HepG2 (cell line): ENCODE results near the gene NXT1. TPM values are rescaled to one million over a fixed set of nuclear protein-coding genes. Genes with fewer than 3 reads are reported as not detected.
A peak's percentile ranks its signal among the peaks of the same experiment; 100 is the strongest.

Source experiments
- ATAC-seq: fragments of 200-7000 bp; cut with Tn5 transposase; 3 replicates; pipeline ENCODE4 v1.9.1; 2020; ENCODE audit warnings: mild to moderate bottlenecking, moderate library complexity
- BruUV-seq: library from RNA; stranded (reverse); fragments of 400-500 nt; replicated peaks from 2 replicates; lab custom pipeline; 2021; lab: Mats Ljungman, UMichigan
- CTCF ChIA-PET: fragments of 300-600 bp; formaldehyde crosslinking; extraction: SDS; loops from one replicate; lab custom pipeline; 2021; ENCODE audit warnings: low total read pairs, inconsistent platforms, low intra/inter-chr PET ratio; lab: Yijun Ruan, JAX
- POLR2A ChIA-PET: fragments of 350-600 bp; sonication (Branson Sonifier 250); formaldehyde crosslinking; loops from one replicate; lab custom pipeline; 2020; ENCODE audit warnings: antibody characterized with exemption, inconsistent platforms; lab: Yijun Ruan, JAX
- DNase-seq: peaks from one replicate; pipeline ENCODE4 v3.0.0-alpha.2; 2015; ENCODE audit warnings: low spot score
- FAIRE-seq: peaks from 3 replicates; lab custom pipeline; 2011; peaks lifted over from hg19 to GRCh38; lab: Jason Lieb, UNC
- H2AFZ ChIP-seq: one replicate; pipeline ENCODE4 v1.6.1; 2011; ENCODE audit warnings: low read length, inconsistent platforms
- H3K27ac ChIP-seq: fragments of 300-600 bp; 3 replicates; pipeline ENCODE4 v1.8.0; 2011; ENCODE audit warnings: mixed run types, mild to moderate bottlenecking, mixed read lengths, low read length, inconsistent platforms; ENCODE audit not compliant: insufficient read depth; ENCODE audit errors: extremely low read length
- H3K27me3 ChIP-seq, 2 experiments: fragments of 200-600 bp in 1 of 2; 2 replicates in 1 of 2; 3 replicates in 1 of 2; pipeline versions ENCODE4 v1.6.0 to v1.8.0; 2011; ENCODE audit warnings: low read length in 2 of 2, mild to moderate bottlenecking in 2 of 2, moderate library complexity in 2 of 2, inconsistent platforms in 1 of 2; ENCODE audit not compliant: insufficient read depth in 2 of 2, control insufficient read depth in 1 of 2
- H3K36me3 ChIP-seq, 2 experiments: fragments of 200-600 bp in 1 of 2; replicated peaks in 1 of 2; 2 replicates in 1 of 2; 3 replicates in 1 of 2; pipeline versions ENCODE4 v1.5.1 to v1.8.0; 2011; ENCODE audit warnings: low read length in 2 of 2, inconsistent platforms in 1 of 2; ENCODE audit not compliant: insufficient read depth in 2 of 2, control insufficient read depth in 1 of 2
- H3K4me1 ChIP-seq: 2 replicates; pipeline ENCODE4 v1.5.1; 2012; ENCODE audit warnings: low read length, inconsistent platforms; ENCODE audit not compliant: insufficient read depth
- H3K4me2 ChIP-seq: 2 replicates; pipeline ENCODE4 v1.6.0; 2011; ENCODE audit warnings: low read depth, low read length, inconsistent platforms
- H3K4me3 ChIP-seq, 3 experiments: fragments of 200-600 bp in 1 of 3; sonication (generic), shearing (Covaris generic) in 1 of 3; replicated peaks in 1 of 3; 2 replicates each; pipeline ENCODE4 v1.5.1; 2011 to 2016; ENCODE audit warnings: low read length in 3 of 3, inconsistent platforms in 2 of 3, low read depth in 2 of 3, mild to moderate bottlenecking in 2 of 3, control low read depth in 1 of 3, mixed read lengths in 1 of 3; ENCODE audit not compliant: insufficient read depth in 1 of 3
- H3K79me2 ChIP-seq: one replicate; pipeline ENCODE4 v1.6.1; 2011; ENCODE audit warnings: low read length, inconsistent platforms; ENCODE audit not compliant: insufficient read depth
- H3K9ac ChIP-seq: 2 replicates; pipeline ENCODE4 v1.6.0; 2011; ENCODE audit warnings: mild to moderate bottlenecking, low read depth, low read length, inconsistent platforms; ENCODE audit not compliant: insufficient read depth
- H3K9me3 ChIP-seq: 2 replicates; pipeline ENCODE4 v1.5.1; 2012; ENCODE audit warnings: mild to moderate bottlenecking, low read length
- H4K20me1 ChIP-seq: 2 replicates; pipeline ENCODE4 v1.6.0; 2011; ENCODE audit warnings: inconsistent platforms, mild to moderate bottlenecking, low read length, moderate library complexity; ENCODE audit not compliant: insufficient read depth
- DNMT3B ChIP-seq: conservative IDR thresholded peaks from 2 replicates; pipeline ENCODE4 v1.6.1; 2016; ENCODE audit warnings: missing biosample characterization, control low read depth
- FOXJ3 ChIP-seq: sonication (generic); formaldehyde crosslinking; IDR thresholded peaks from 2 replicates; pipeline ENCODE4 v1.4.0; 2020; ENCODE audit warnings: missing genetic modification reagents, mild to moderate bottlenecking, borderline replicate concordance
- HOXA7 ChIP-seq: sonication (generic); formaldehyde crosslinking; IDR thresholded peaks from 2 replicates; pipeline ENCODE4 v1.8.1; 2022; ENCODE audit warnings: mild to moderate bottlenecking, missing genetic modification reagents, moderate library complexity
- YY1 ChIP-seq: IDR thresholded peaks from 2 replicates; pipeline ENCODE4 v1.6.1; 2011; ENCODE audit warnings: low read length, low read depth, moderate library complexity, mild to moderate bottlenecking; ENCODE audit not compliant: insufficient read depth, insufficient replicate concordance
- ZFAT ChIP-seq: sonication (generic); formaldehyde crosslinking; conservative IDR thresholded peaks from 2 replicates; pipeline ENCODE4 v1.8.1; 2023; ENCODE audit warnings: missing genetic modification reagents, inconsistent platforms
- ZIK1 ChIP-seq: sonication (generic); formaldehyde crosslinking; IDR thresholded peaks from 2 replicates; pipeline ENCODE4 v1.5.0; 2020; ENCODE audit warnings: mild to moderate bottlenecking, low read depth, missing genetic modification reagents, borderline replicate concordance
- ZNF672 ChIP-seq: sonication (generic); formaldehyde crosslinking; IDR thresholded peaks from 2 replicates; pipeline ENCODE4 v1.8.1; 2022; ENCODE audit warnings: missing genetic modification reagents
- ZNF891 ChIP-seq: sonication (generic); formaldehyde crosslinking; IDR thresholded peaks from 2 replicates; pipeline ENCODE4 v1.5.0; 2020; ENCODE audit warnings: mild to moderate bottlenecking, missing genetic modification reagents
- ZSCAN12 ChIP-seq: sonication (generic); formaldehyde crosslinking; IDR thresholded peaks from 2 replicates; pipeline ENCODE4 v1.9.0; 2021; ENCODE audit warnings: mild to moderate bottlenecking, missing genetic modification reagents
- WGBS: methylation state at CpG from one replicate; pipeline ENCODE4 v1.1.6; 2017; ENCODE audit warnings: low lambda C conversion rate; 5-methylcytosine and 5-hydroxymethylcytosine counted together
- in situ Hi-C: cut with HindIII; loops from 2 replicates; pipeline ENCODE4 v1.10.0; 2017; ENCODE audit warnings: low pct_unique_long_range_greater_than_20kb; ENCODE audit not compliant: extremely low pct_ligation_motif_present
- intact Hi-C: fragments of 100-400 bp; cut with micrococcal nuclease; formaldehyde crosslinking; loops from one replicate; pipeline ENCODE4 v1.10.0; 2022; ENCODE audit not compliant: unreplicated experiment
- polyA plus RNA-seq, 8 experiments: library from polyadenylated mRNA; depleted of rRNA in 3 of 8; stranded (reverse) in 7 of 8; unstranded in 1 of 8; fragments of >200 nt; fragmentation: Illumina TruSeq in 4 of 8; extraction: Trizol in 4 of 8; gene quantifications; 2 replicates each; pipeline versions ENCODE4 v1.2.1 to v1.2.3, GENCODE V29; 2011 to 2016; ENCODE audit warnings: low read depth in 4 of 8, missing spikeins in 1 of 8, mixed read lengths in 1 of 8; ENCODE audit not compliant: insufficient read depth in 1 of 8
- total RNA-seq, 5 experiments: library from RNA; depleted of rRNA; stranded (reverse); fragments of >200 nt; fragmentation: Illumina TruSeq; extraction: Trizol; gene quantifications; 2 replicates each; pipeline ENCODE4 v1.2.3, GENCODE V29; 2016; ENCODE audit warnings: low read depth in 1 of 5
- TF ChIP-seq, protein P1 (sequence below): sonication (generic); formaldehyde crosslinking; IDR thresholded peaks from 2 replicates; pipeline ENCODE4 v1.8.0; 2022; ENCODE audit warnings: missing genetic modification reagents, mild to moderate bottlenecking, borderline replicate concordance

NXT1 gene
- total and polyA plus RNA-seq, 2 of the 13 experiments (the other 11 are each of a cell fraction or from before 2014, with no cell fraction given), result 35.6 to 65.9 TPM

DNA sequence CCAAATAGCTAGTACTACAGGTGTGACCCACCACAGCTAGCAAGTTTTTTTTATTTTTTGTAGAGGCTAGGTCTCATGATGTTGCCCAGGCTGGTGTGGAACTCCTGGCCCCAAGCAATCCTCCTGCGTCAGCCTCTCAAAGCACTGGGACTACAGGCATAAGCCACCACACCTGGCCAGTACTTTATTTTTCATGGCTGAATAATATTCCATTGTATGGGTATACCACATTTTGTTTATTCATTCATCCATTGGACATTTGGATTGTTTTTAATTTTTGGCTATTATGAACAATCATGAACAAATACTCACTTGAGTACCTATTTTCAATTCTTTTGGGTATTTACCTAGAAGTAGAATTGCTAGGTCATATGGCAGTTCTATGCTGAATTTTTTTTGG, 7.0 kb upstream of the NXT1 start:
- Histone ChIP-seq H4K20me1 (no peaks in the 10 kb centered on the region), H3K36me3 (no peaks in the 10 kb centered on the region), H3K4me2 (no peak overlapping the region), H3K4me3 (no peak overlapping the region), H3K4me1 (peaks cover 17% of the 10 kb centered on the region), H3K9ac (no peak overlapping the region), H2AFZ (no peak overlapping the region), H3K27ac (no peak overlapping the region), H3K27me3 (no peaks in the 10 kb centered on the region; a peak in 1 of 5 replicates), H3K79me2 (no peaks in the 10 kb centered on the region), H3K9me3 (no peaks in the 10 kb centered on the region)
- TF ChIP-seq ZIK1 (CRISPR knock-in tag) (no peak), YY1 (no peak)
- no TSS peak for BruUV-seq
- DNase-seq (no peak), ATAC-seq (no peak), FAIRE-seq (no peak)
- WGBS, result 90% methylated on average over 1 of the region's 1 CpG
- ChIA-PET CTCF (no interaction called here), POLR2A (no interaction called here)
- intact Hi-C loops (loop anchor here (10.0 kb wide), 1 partner anchor 489 kb away; no protein-coding TSS in a partner anchor), in situ Hi-C loops (loop anchor here (5.0 kb wide), 2 partner anchors 651 to 1006 kb away; no protein-coding TSS in a partner anchor)

DNA sequence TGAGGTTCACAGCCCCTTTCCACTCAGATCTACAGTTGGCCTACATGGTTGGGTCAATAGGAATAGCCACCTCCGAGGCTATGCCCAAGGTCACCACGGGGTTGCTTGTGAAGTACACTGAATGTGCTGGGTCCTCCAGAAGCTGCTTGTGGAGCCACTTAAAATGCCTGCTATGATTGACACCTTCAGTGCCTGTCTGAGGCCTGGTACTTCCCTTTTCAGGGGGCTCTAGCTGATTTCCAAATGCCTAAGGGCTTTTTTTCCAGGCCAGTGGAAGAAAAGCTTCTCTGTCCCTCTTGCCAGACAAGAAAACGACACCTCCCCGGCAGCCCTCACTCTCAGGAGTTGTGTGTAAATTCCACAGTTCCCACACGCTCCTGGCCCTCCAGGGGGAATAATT, 6.3 kb upstream of the NXT1 start:
- no peaks in the 10 kb centered on the region for H3K79me2 ChIP-seq
- WGBS, result 13% methylated on average over 5 of the region's 5 CpGs
- no peaks in the 10 kb centered on the region for H4K20me1 ChIP-seq
- H2AFZ ChIP-seq, result no peak overlapping the region
- intact Hi-C loops, result loop anchor here (10.0 kb wide), 1 partner anchor 490 kb away; no protein-coding TSS in a partner anchor
- H3K36me3 ChIP-seq, result no peaks in the 10 kb centered on the region
- no peaks in the 10 kb centered on the region for H3K9me3 ChIP-seq
- no peak overlapping the region for H3K27ac ChIP-seq
- DNase-seq (peak; percentile 25), ATAC-seq (peak; percentile 57), FAIRE-seq (no peak)
- no TSS peak for BruUV-seq
- H3K4me1 ChIP-seq, result peaks cover 24% of the 10 kb centered on the region
- in situ Hi-C loops, result loop anchor here (5.0 kb wide), 2 partner anchors 652 to 1007 kb away; no protein-coding TSS in a partner anchor
- ChIA-PET POLR2A (interaction anchor here (1.4 kb wide), 1 partner anchor 13 kb away, joined by 5 read pairs; no protein-coding TSS in a partner anchor), CTCF (no interaction called here)
- H3K4me2 ChIP-seq, result peak overlapping the region; percentile 37; the same call in 1 of the 2 replicates
- no peak overlapping the region for H3K9ac ChIP-seq
- TF ChIP-seq FOXJ3 (CRISPR knock-in tag) (no peak), ZFAT (CRISPR knock-in tag) (no peak), ZNF672 (CRISPR knock-in tag) (no peak), ZSCAN12 (CRISPR knock-in tag) (no peak), HOXA7 (CRISPR knock-in tag) (no peak), ZNF891 (CRISPR knock-in tag) (no peak), DNMT3B (CRISPR knock-in tag) (no peak)
- TF ChIP-seq, protein P1, sequence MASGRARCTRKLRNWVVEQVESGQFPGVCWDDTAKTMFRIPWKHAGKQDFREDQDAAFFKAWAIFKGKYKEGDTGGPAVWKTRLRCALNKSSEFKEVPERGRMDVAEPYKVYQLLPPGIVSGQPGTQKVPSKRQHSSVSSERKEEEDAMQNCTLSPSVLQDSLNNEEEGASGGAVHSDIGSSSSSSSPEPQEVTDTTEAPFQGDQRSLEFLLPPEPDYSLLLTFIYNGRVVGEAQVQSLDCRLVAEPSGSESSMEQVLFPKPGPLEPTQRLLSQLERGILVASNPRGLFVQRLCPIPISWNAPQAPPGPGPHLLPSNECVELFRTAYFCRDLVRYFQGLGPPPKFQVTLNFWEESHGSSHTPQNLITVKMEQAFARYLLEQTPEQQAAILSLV (CRISPR knock-in tag), result no peak
- TF ChIP-seq, all 625 proteins: peak for 0
- Histone ChIP-seq H3K4me3 (no peak overlapping the region), H3K27me3 (no peaks in the 10 kb centered on the region; a peak in 1 of 5 replicates)
